AG04450 (cell line): ENCODE data around the gene KIF6. TPM values are rescaled to one million over a fixed set of nuclear protein-coding genes. Genes with fewer than 3 reads are reported as not detected.
A peak's percentile ranks its signal among the peaks of the same experiment; 100 is the strongest.

Experiments used
- CTCF ChIA-PET: fragments of 300-600, 350-600 bp; formaldehyde crosslinking; extraction: SDS; loops from one replicate; lab custom pipeline; 2022; ENCODE audit warnings: antibody characterized with exemption, inconsistent platforms; lab: Charles Lee
- POLR2A ChIA-PET: fragments of 350-600 bp; formaldehyde crosslinking; extraction: SDS; loops from one replicate; lab custom pipeline; 2021; ENCODE audit warnings: antibody characterized with exemption, inconsistent platforms; lab: Yijun Ruan, JAX
- DNase-seq: peaks from one replicate; pipeline ENCODE4 v3.0.0-alpha.2; 2011; ENCODE audit warnings: low read depth, low spot score
- H3K27ac ChIP-seq: one replicate; pipeline ENCODE4 v1.5.1; 2012; ENCODE audit warnings: low read depth, low read length, control low read depth
- H3K27me3 ChIP-seq: one replicate; pipeline ENCODE4 v1.6.0; 2012; ENCODE audit warnings: low read length; ENCODE audit not compliant: control insufficient read depth, insufficient read depth
- H3K4me3 ChIP-seq: 2 replicates; pipeline ENCODE4 v1.5.1; 2011; ENCODE audit warnings: mild to moderate bottlenecking, low read depth, low read length, control low read depth
- H3K9me3 ChIP-seq: 2 replicates; pipeline ENCODE4 v1.5.1; 2012; ENCODE audit warnings: low read length; ENCODE audit not compliant: control insufficient read depth, insufficient read depth
- CTCF ChIP-seq: IDR thresholded peaks from 2 replicates; pipeline ENCODE4 v1.5.1; 2011; ENCODE audit warnings: low read depth, low read length, control low read depth, inconsistent platforms
- polyA plus RNA-seq: library from polyadenylated mRNA; depleted of rRNA; stranded (reverse); fragments of >200 nt; gene quantifications from 2 replicates; pipeline ENCODE4 v1.2.3, GENCODE V29; 2011

Gene KIF6
- polyA plus RNA-seq, 1 experiment, result 0.02 TPM

DNA sequence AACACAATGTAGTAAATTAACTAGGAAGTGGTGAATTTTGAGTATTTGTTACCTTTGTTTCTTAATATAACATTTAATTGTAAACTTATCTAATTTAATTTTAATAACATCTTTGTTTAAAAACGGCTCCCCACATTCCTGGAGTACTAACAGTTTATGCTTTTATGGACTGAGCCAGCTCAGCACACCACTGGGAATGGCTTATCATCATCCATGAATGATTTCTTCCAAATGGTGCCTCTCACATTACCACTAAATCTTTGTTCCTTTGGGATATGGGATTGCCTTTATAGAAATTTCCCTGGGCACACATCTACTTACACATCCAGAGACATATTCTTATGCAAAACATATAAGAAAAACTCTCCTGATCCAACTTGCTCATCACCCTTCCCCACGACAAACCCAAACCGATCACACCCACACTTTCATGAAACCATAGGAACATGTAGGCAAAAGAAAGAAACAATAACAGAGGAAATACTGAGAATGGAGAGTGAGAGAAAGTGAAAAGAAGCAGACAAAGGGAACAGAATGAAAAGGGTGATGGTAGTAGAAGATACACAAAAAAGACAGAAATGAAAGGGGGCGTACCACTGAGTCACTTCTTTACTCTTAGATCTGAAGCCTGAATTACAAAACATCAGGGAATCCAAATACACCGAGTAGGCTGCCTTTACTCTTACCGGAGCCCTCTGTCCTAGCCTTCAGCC, 344.2 kb downstream of the KIF6 start:
- POLR2A ChIA-PET, result no interaction called here
- no peak for TF ChIP-seq CTCF
- no peak overlapping the region for H3K4me3 ChIP-seq

DNA sequence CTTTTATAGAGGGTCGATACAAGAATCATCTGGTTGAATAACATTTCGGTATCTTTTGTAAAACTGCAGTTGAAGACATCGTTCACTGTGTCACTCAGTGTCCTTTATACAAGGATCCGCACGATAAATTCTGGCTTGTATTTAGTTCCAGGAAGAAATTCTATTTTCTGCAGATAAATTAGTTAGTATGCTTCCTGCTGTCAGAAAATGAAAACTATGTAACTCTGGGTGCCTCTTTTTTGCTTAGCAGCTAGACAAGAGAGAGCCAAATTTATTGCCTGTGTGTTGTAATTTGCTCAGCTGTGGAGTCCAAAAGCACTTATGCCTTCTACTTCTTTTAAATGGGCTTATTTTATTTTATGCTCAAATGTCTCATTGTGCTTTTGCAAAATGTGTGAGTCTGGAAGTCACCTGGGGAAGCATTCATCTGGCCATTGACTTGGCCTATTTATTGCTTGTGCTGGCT, 346.2 kb downstream of the KIF6 start:
- H3K27ac ChIP-seq, result no peak overlapping the region
- H3K27me3 ChIP-seq, result no peaks in the 10 kb centered on the region
- H3K9me3 ChIP-seq, result no peaks in the 10 kb centered on the region
- no peak for TF ChIP-seq CTCF
- CTCF ChIA-PET, result no interaction called here
- DNase-seq, result no peak
- POLR2A ChIA-PET, result no interaction called here
- H3K4me3 ChIP-seq, result no peak overlapping the region

More for the DNA sequence above, 344.2 kb downstream of the KIF6 start:
- H3K27ac ChIP-seq, result no peak overlapping the region
- H3K9me3 ChIP-seq, result no peaks in the 10 kb centered on the region
- no peak for DNase-seq
- no peaks in the 10 kb centered on the region for H3K27me3 ChIP-seq
- CTCF ChIA-PET, result no interaction called here

DNA sequence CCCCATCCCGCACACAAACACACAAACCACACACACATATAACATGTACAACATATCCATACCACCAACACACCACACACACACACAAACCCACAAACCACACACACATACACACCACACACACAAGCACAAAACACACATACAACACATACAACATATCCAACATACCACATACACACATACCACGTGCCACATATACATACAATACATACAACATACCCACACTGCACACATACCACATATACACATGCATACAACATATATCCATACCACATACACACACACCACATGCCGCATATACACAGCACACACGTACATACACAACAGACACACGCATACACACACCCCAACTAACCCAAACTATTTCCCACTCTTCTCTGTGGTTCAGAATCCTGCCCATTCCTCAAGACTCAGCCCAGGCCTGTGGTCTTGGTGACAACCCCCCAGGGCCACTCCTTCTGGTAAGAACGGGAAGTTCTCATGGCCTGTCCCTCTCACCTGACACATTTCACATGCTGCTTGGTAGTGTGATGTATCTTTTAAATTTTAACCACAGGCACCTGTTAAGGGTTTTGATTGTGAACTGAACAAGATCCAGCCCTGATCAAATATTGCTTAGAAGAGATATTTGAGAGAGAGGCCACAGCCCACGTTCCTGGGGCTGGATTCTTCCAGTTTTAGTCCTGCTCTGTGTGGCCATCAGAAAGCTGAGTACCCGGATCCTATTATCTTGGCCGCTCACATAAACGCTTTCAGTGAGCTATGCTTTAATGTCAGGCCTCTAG, 346.8 kb downstream of the KIF6 start:
- no peak overlapping the region for H3K27ac ChIP-seq
- DNase-seq, result no peak
- H3K27me3 ChIP-seq, result no peaks in the 10 kb centered on the region
- H3K9me3 ChIP-seq, result no peaks in the 10 kb centered on the region
- H3K4me3 ChIP-seq, result no peak overlapping the region
- ChIA-PET CTCF (interaction anchor here (1.0 kb wide), 1 partner anchor 413 kb away, joined by 3 read pairs; no protein-coding TSS in a partner anchor), POLR2A (no interaction called here)
- no peak for TF ChIP-seq CTCF

- DNase-seq, result no peak
- no peaks in the 10 kb centered on the region for H3K27me3 ChIP-seq
- H3K27ac ChIP-seq, result no peak overlapping the region
- H3K9me3 ChIP-seq, result no peaks in the 10 kb centered on the region
- no peak overlapping the region for H3K4me3 ChIP-seq
- CTCF ChIA-PET, result interaction anchor here (1.0 kb wide), 1 partner anchor 414 kb away, joined by 3 read pairs; no protein-coding TSS in a partner anchor
- POLR2A ChIA-PET, result no interaction called here
- TF ChIP-seq CTCF, result peak; percentile 33
These were observed 347.7 kb downstream of the KIF6 start for GRCh38 chr6:39377539-39377950.

- POLR2A ChIA-PET, result no interaction called here
- no peaks in the 10 kb centered on the region for H3K9me3 ChIP-seq
- no peaks in the 10 kb centered on the region for H3K27me3 ChIP-seq
- CTCF ChIA-PET, result no interaction called here
- TF ChIP-seq CTCF, result no peak
- H3K4me3 ChIP-seq, result no peak overlapping the region
- no peak overlapping the region for H3K27ac ChIP-seq
- no peak for DNase-seq
These were observed 349.8 kb downstream of the KIF6 start for GRCh38 chr6:39375405-39375804.
